Measurements from ENCODE around the gene CTSD. TPM values are rescaled to one million over a fixed set of nuclear protein-coding genes. Genes with fewer than 3 reads are reported as not detected.

CTSD gene
- total RNA-seq, 1 experiment from 2014 or later: 212 TPM

Other genes starting within 250 kb of the CTSD start
- 0.07 and 0.40 TPM in 2 replicates for gene DUSP8, start 191.7 kb downstream of the CTSD start, total RNA-seq (2014; rRNA removed; shearing (Covaris generic))
- gene KRTAP5-1, start 178.6 kb downstream of the CTSD start, total RNA-seq (2014; rRNA removed; shearing (Covaris generic)): not detected in 2 replicates
- not detected in 2 replicates for gene KRTAP5-2, start 165.6 kb downstream of the CTSD start, total RNA-seq (2014; rRNA removed; shearing (Covaris generic))
- gene KRTAP5-3, start 155.5 kb downstream of the CTSD start, total RNA-seq (2014; rRNA removed; shearing (Covaris generic)): not detected in 2 replicates
- not detected in 2 replicates for gene KRTAP5-4, start 141.8 kb downstream of the CTSD start, total RNA-seq (2014; rRNA removed; shearing (Covaris generic))
- gene KRTAP5-5, start 134.2 kb downstream of the CTSD start, total RNA-seq (2014; rRNA removed; shearing (Covaris generic)): not detected in 2 replicates
- gene KRTAP5-6, start 66.7 kb downstream of the CTSD start, total RNA-seq (2014; rRNA removed; shearing (Covaris generic)): not detected in 2 replicates
- 0.47 and 0.58 TPM in 2 replicates for gene IFITM10, start 13.3 kb downstream of the CTSD start, total RNA-seq (2014; rRNA removed; shearing (Covaris generic))
- not detected in 2 replicates for gene SYT8, start 71.1 kb upstream of the CTSD start, total RNA-seq (2014; rRNA removed; shearing (Covaris generic))
- gene TNNI2, start 75.1 kb upstream of the CTSD start, total RNA-seq (2014; rRNA removed; shearing (Covaris generic)): not detected in 2 replicates
- 1.2 and 1.3 TPM in 2 replicates for gene LSP1, start 89.2 kb upstream of the CTSD start, total RNA-seq (2014; rRNA removed; shearing (Covaris generic))
- gene PRR33, start 128.0 kb upstream of the CTSD start, total RNA-seq (2014; rRNA removed; shearing (Covaris generic)): not detected in 2 replicates
- gene TNNT3, start 155.8 kb upstream of the CTSD start, total RNA-seq (2014; rRNA removed; shearing (Covaris generic)): not detected in 2 replicates
- 73.2 and 118 TPM in 2 replicates for gene MRPL23, start 183.4 kb upstream of the CTSD start, total RNA-seq (2014; rRNA removed; shearing (Covaris generic))
- 0.21 and 0.27 TPM in 2 replicates for gene H19, start 233.9 kb upstream of the CTSD start, total RNA-seq (2014; rRNA removed; shearing (Covaris generic))

Measured in HT1080 (cell line).